Activated T-helper 1 cell treated with anti-CD3 and anti-CD28 coated beads, Interleukin-2, amount 50 U/mL, for 16 hours (primary cell): ENCODE measurements around the gene RTN4RL1.
"Not testable (repeated sequence)": the region's sequence is repeated elsewhere in the genome, so short reads cannot be mapped to it uniquely, and the experiment has no call there.

Experiments used
- DNase-seq, 2 donors: peaks; one replicate each; pipeline ENCODE4 v3.0.0-alpha.2; 2020; ENCODE audit warnings: low read depth in 1 of 2, low spot score in 1 of 2

Gene RTN4RL1

GRCh38 chr17:2003525-2003924, 21.6 kb downstream of the RTN4RL1 start:
- no peak for DNase-seq

GRCh38 chr17:2002767-2003329, 22.3 kb downstream of the RTN4RL1 start:
- no peak for DNase-seq

- no peak for DNase-seq
Observed at GRCh38 chr17:1999557-2000251, 25.4 kb downstream of the RTN4RL1 start.

- DNase-seq, result no peak
Observed at GRCh38 chr17:1997927-1998742, 27.0 kb downstream of the RTN4RL1 start.

GRCh38 chr17:1997289-1997926, 27.7 kb downstream of the RTN4RL1 start:
- DNase-seq, result no peak

- no peak for DNase-seq
Observed at GRCh38 chr17:1996800-1997288, 28.3 kb downstream of the RTN4RL1 start.

- DNase-seq, result no peak
Observed at GRCh38 chr17:1995907-1996799, 29.0 kb downstream of the RTN4RL1 start.

- no peak for DNase-seq
Observed at GRCh38 chr17:1995321-1995892, 29.7 kb downstream of the RTN4RL1 start.

- no peak for DNase-seq
Observed at GRCh38 chr17:1994707-1995106, 30.4 kb downstream of the RTN4RL1 start.

GRCh38 chr17:1992541-1992940, 32.6 kb downstream of the RTN4RL1 start:
- DNase-seq, result no peak

- DNase-seq, result no peak
Observed at GRCh38 chr17:1989135-1989534, 36.0 kb downstream of the RTN4RL1 start.

- no peak for DNase-seq
Observed at GRCh38 chr17:1986783-1987451, 38.2 kb downstream of the RTN4RL1 start.

GRCh38 chr17:1985686-1986085, 39.4 kb downstream of the RTN4RL1 start:
- DNase-seq, result no peak

- DNase-seq, result no peak
Observed at GRCh38 chr17:1985093-1985492, 40.0 kb downstream of the RTN4RL1 start.

GRCh38 chr17:1982793-1983366, 42.3 kb downstream of the RTN4RL1 start:
- not testable (repeated sequence) for DNase-seq

GRCh38 chr17:1980665-1981250, 44.4 kb downstream of the RTN4RL1 start:
- no peak for DNase-seq

GRCh38 chr17:1979182-1979985, 45.8 kb downstream of the RTN4RL1 start:
- DNase-seq, result no peak

- DNase-seq, result no peak
Observed at GRCh38 chr17:1978396-1978949, 46.7 kb downstream of the RTN4RL1 start.
